Measurements from ENCODE around the gene ZDHHC14. TPM values are rescaled to one million over a fixed set of nuclear protein-coding genes. Genes with fewer than 3 reads are reported as not detected.

ZDHHC14 gene
- total and polyA plus RNA-seq, 2 of the 8 experiments (the other 6 are each of a cell fraction or from before 2014, with no cell fraction given), result 2.9 to 5.3 TPM

GRCh38 chr6:157479464-157480303 is 98.7 kb downstream of the ZDHHC14 start:
- DNase-seq (ENCODE audit: low read depth in 1 of 2, low spot score in 2 of 2), result no peak
- H2AFZ ChIP-seq (ENCODE audit: low read length), result no peak overlapping the region
- no peaks in the 10 kb centered on the region for H3K79me2 ChIP-seq (ENCODE audit: control insufficient read depth in 1 of 2, insufficient read depth in 2 of 2, low read length in 2 of 2)
- H4K91ac ChIP-seq (replicated peaks; ENCODE audit: insufficient read length, low read length), result no peak overlapping the region
- H3K56ac ChIP-seq (replicated peaks; ENCODE audit: insufficient read length, low read depth, low read length), result no peak overlapping the region
- H3K23ac ChIP-seq (ENCODE audit: insufficient read length), result no peak overlapping the region
- H3K36me3 ChIP-seq (ENCODE audit: control insufficient read depth in 2 of 4, insufficient read depth in 4 of 4, low read length in 3 of 4), result no peaks in the 10 kb centered on the region
- H3K9ac ChIP-seq (replicated peaks in 1 of 4; ENCODE audit: extremely low read depth in 1 of 4, low read depth in 3 of 4, low read length in 3 of 4), result no peak overlapping the region
- H4K20me1 ChIP-seq (replicated peaks in 1 of 2; ENCODE audit: control insufficient read depth in 1 of 2, insufficient read depth in 2 of 2, low read length in 2 of 2), result no peaks in the 10 kb centered on the region
- H3K23me2 ChIP-seq (ENCODE audit: low read depth, low read length), result no peaks in the 10 kb centered on the region
- H2AK5ac ChIP-seq (ENCODE audit: low read depth, low read length), result 0 out of 2 replicates have a peak overlapping the region, but pooled peaks have one; percentile 53
- WGBS, 2 experiments (ENCODE audit: extremely low coverage in 1 of 2, insufficient coverage in 1 of 2, insufficient read length in 1 of 2, insufficient replicate concordance in 2 of 2, low coverage in 1 of 2, low lambda C conversion rate in 2 of 2, missing lambda C conversion rate in 1 of 2), result 88% methylated on average over 7 of the region's 7 CpGs; no CpG with 5 or more reads in 1 of the 2 experiments
- peak overlapping the region; percentile 85 for H3K4ac ChIP-seq (replicated peaks; ENCODE audit: insufficient read length, low read depth, low read length)
- no peak for FAIRE-seq
- H3K9me3 ChIP-seq (ENCODE audit: insufficient read depth in 2 of 2, low read depth in 1 of 2, low read length in 1 of 2), result no peaks in the 10 kb centered on the region
- 0 out of 2 replicates have a peak overlapping the region, but pooled peaks have one; percentile 61 for H2BK20ac ChIP-seq (ENCODE audit: low read length)
- no peaks in the 10 kb centered on the region for H3K79me1 ChIP-seq (ENCODE audit: low read depth, low read length)
- H3K14ac ChIP-seq (ENCODE audit: insufficient read length), result no peak overlapping the region
- no peak overlapping the region for H3K4me3 ChIP-seq (ENCODE audit: extremely low read depth in 1 of 4, insufficient read depth in 2 of 4, low read depth in 3 of 4, low read length in 4 of 4)
- no peak overlapping the region for H2BK5ac ChIP-seq (ENCODE audit: low read depth, low read length)
- no peaks in the 10 kb centered on the region for H3K4me1 ChIP-seq (replicated peaks in 1 of 4; ENCODE audit: control insufficient read depth in 3 of 4, insufficient read depth in 4 of 4, low read length in 3 of 4)
- H4K8ac ChIP-seq (ENCODE audit: extremely low read depth, insufficient read depth, low read length), result no peak overlapping the region; the same call in 1 of the 2 replicates
- H2BK15ac ChIP-seq (ENCODE audit: low read length), result peak overlapping the region; percentile 81; the same call in 1 of the 2 replicates
- H2BK12ac ChIP-seq (ENCODE audit: low read depth, low read length), result 0 out of 2 replicates have a peak overlapping the region, but pooled peaks have one; percentile 27
- ChIA-PET CTCF (ENCODE audit: partially characterized antibody) (interaction anchor here (0.7 to 0.8 kb wide), 3 partner anchors 16 to 36 kb away, joined by 3 read pairs; no protein-coding TSS in a partner anchor), POLR2A (ENCODE audit: partially characterized antibody) (no interaction called here)
- TF ChIP-seq RAD21 (IDR thresholded peaks at IDR 0.05 in 1 of 2, conservative IDR thresholded peaks at IDR 0.05 in 1 of 2; ENCODE audit: low read depth in 2 of 2, low read length in 2 of 2) (peak in 1 of 2 experiments; percentile 38; a peak in 1 of 4 replicates), CTCF (IDR thresholded peaks at IDR 0.05; ENCODE audit: control extremely low read depth in 1 of 3, insufficient read depth in 1 of 3, low read depth in 1 of 3, low read length in 3 of 3) (no peak), TAF7 (optimal IDR thresholded peaks at IDR 0.05; ENCODE audit: borderline replicate concordance, low read depth, low read length) (no peak)
- no peak overlapping the region; the same call in 1 of the 2 replicates for H3K18ac ChIP-seq (ENCODE audit: extremely low read depth, low read length)
- no peak overlapping the region for H4K5ac ChIP-seq (ENCODE audit: insufficient read length, low read depth, low read length)
- H3K27ac ChIP-seq (ENCODE audit: low read depth, low read length), result no peak overlapping the region
- H3K4me2 ChIP-seq (ENCODE audit: insufficient read depth in 1 of 2, low read depth in 2 of 2, low read length in 2 of 2), result no peak overlapping the region
- no peaks in the 10 kb centered on the region for H3K27me3 ChIP-seq (replicated peaks in 1 of 4; ENCODE audit: control insufficient read depth in 3 of 4, extremely low read depth in 1 of 4, insufficient read depth in 3 of 4, low read length in 3 of 4)
- H2BK120ac ChIP-seq (replicated peaks; ENCODE audit: low read depth, low read length), result no peak overlapping the region
